Neutrophil (primary cell): ENCODE data around the gene B3GALT6.

ENCODE experiments used
- H3K27ac ChIP-seq: fragments of 200-600 bp; sonication (generic); 2 replicates; pipeline ENCODE4 v1.5.1; 2016; ENCODE audit warnings: mild to moderate bottlenecking, moderate library complexity
- H3K27me3 ChIP-seq: fragments of 200-600 bp; sonication (generic); 2 replicates; pipeline ENCODE4 v1.6.0; 2016; ENCODE audit warnings: mild to moderate bottlenecking
- H3K36me3 ChIP-seq: fragments of 200-600 bp; sonication (generic); 2 replicates; pipeline ENCODE4 v1.5.1; 2017
- H3K4me1 ChIP-seq, 2 experiments: fragments of 200-600 bp in 1 of 2; sonication (generic) in 1 of 2; 1 replicate in 1 of 2; 2 replicates in 1 of 2; pipeline versions ENCODE4 v1.5.1 to v1.6.1; 2013 to 2016; ENCODE audit warnings: low read depth in 1 of 2, low read length in 1 of 2, mild to moderate bottlenecking in 1 of 2, moderate library complexity in 1 of 2; ENCODE audit not compliant: control insufficient read depth in 1 of 2, insufficient read depth in 1 of 2
- H3K4me3 ChIP-seq, 2 experiments: fragments of 200-600 bp in 1 of 2; sonication (generic) in 1 of 2; 1 replicate in 1 of 2; 2 replicates in 1 of 2; pipeline ENCODE4 v1.5.1; 2013 to 2016; ENCODE audit warnings: low read depth in 1 of 2, low read length in 1 of 2, mild to moderate bottlenecking in 1 of 2, moderate library complexity in 1 of 2
- H3K9me3 ChIP-seq: fragments of 200-600 bp; sonication (generic); 2 replicates; pipeline ENCODE4 v1.5.1; 2016
- TF ChIP-seq, protein P1 (sequence below): fragments of 200-600 bp; sonication (generic); IDR thresholded peaks from 2 replicates; pipeline ENCODE4 v1.5.1; 2016; ENCODE audit warnings: antibody characterized with exemption

B3GALT6 gene

GRCh38 chr1:1226566-1227362, 5.3 kb upstream of the B3GALT6 start:
- no peak overlapping the region for H3K4me3 ChIP-seq
- no peaks in the 10 kb centered on the region for H3K27me3 ChIP-seq
- H3K27ac ChIP-seq, result no peak overlapping the region
- H3K9me3 ChIP-seq, result no peaks in the 10 kb centered on the region
- peaks cover 74% of the 10 kb centered on the region for H3K36me3 ChIP-seq
- H3K4me1 ChIP-seq, result peaks cover 16 to 19% of the 10 kb centered on the region in 2 experiments
- TF ChIP-seq, protein P1, sequence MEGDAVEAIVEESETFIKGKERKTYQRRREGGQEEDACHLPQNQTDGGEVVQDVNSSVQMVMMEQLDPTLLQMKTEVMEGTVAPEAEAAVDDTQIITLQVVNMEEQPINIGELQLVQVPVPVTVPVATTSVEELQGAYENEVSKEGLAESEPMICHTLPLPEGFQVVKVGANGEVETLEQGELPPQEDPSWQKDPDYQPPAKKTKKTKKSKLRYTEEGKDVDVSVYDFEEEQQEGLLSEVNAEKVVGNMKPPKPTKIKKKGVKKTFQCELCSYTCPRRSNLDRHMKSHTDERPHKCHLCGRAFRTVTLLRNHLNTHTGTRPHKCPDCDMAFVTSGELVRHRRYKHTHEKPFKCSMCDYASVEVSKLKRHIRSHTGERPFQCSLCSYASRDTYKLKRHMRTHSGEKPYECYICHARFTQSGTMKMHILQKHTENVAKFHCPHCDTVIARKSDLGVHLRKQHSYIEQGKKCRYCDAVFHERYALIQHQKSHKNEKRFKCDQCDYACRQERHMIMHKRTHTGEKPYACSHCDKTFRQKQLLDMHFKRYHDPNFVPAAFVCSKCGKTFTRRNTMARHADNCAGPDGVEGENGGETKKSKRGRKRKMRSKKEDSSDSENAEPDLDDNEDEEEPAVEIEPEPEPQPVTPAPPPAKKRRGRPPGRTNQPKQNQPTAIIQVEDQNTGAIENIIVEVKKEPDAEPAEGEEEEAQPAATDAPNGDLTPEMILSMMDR, result no peak

DNA sequence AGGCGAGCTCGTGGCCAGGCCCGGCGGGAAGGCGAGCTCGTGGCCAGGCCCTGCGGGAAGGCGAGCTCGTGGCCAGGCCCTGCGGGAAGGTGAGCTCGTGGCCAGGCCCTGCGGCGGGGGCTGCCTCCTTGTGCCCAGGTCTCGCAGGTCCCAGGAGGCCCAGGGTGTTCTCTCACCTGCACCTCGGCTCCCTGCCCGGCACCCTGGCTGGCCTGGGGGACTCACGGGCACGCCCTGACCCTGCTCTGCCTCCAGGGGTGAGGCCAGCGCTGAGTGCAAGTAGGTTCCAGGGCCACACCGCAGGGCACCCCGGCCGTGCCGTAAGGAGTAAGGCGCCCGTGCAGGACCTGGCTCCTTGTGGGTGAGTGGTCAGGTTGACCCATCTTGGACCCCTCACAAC, 4.7 kb upstream of the B3GALT6 start:
- H3K27me3 ChIP-seq, result no peaks in the 10 kb centered on the region
- peaks cover 68% of the 10 kb centered on the region for H3K36me3 ChIP-seq
- TF ChIP-seq, protein P1, result no peak
- peaks cover 16 to 20% of the 10 kb centered on the region in 2 experiments for H3K4me1 ChIP-seq
- no peak overlapping the region for H3K4me3 ChIP-seq
- no peak overlapping the region for H3K27ac ChIP-seq
- H3K9me3 ChIP-seq, result no peaks in the 10 kb centered on the region

DNA sequence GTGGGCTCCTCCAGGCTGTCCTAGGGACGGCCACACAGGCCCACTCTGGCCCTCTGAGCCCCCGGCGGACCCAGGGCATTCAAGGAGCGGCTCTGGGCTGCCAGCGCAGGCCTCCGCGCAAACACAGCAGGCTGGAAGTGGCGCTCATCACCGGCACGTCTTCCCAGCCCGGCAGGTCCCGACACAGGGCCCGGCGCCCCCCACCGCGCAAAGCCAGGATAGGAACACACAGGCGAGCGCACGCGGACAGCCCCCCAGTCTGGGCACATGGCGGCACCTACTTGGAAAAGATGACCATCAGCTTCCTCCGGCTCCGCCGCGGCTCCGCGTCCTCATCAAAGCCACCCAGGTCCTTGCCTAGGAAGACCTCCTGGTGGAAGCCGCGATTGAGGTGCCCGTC, 3.9 kb upstream of the B3GALT6 start:
- peaks cover 22 to 27% of the 10 kb centered on the region in 2 experiments for H3K4me1 ChIP-seq
- H3K27ac ChIP-seq, result no peak overlapping the region
- H3K36me3 ChIP-seq, result peaks cover 60% of the 10 kb centered on the region
- no peaks in the 10 kb centered on the region for H3K9me3 ChIP-seq
- no peak overlapping the region for H3K4me3 ChIP-seq
- TF ChIP-seq, protein P1, result no peak
- no peaks in the 10 kb centered on the region for H3K27me3 ChIP-seq

GRCh38 chr1:1228596-1229321, 3.3 kb upstream of the B3GALT6 start:
- no peak overlapping the region for H3K27ac ChIP-seq
- no peak overlapping the region for H3K4me3 ChIP-seq
- no peaks in the 10 kb centered on the region for H3K9me3 ChIP-seq
- TF ChIP-seq, protein P1, result no peak
- H3K27me3 ChIP-seq, result no peaks in the 10 kb centered on the region
- H3K36me3 ChIP-seq, result peaks cover 54% of the 10 kb centered on the region
- peaks cover 22 to 27% of the 10 kb centered on the region in 2 experiments for H3K4me1 ChIP-seq

DNA sequence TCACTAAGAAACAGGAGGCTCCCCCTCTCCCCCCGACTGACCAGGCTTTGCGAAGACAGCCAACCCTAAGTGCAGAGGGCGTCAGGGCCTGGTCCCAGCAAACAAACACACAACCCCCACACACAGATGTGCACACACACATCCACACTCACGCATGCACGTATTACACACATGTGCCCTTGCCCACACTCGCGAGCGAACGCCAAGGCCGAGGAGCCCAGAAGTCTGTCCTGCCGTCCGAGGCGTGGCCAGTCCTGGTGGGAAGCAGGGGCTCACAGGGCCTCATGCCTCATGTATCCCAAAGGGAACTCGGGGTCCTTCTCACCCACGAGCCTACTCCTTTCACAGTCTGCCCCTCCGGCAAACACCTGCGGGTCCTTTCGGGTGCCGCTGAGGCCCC, 2.3 kb upstream of the B3GALT6 start:
- no peak overlapping the region for H3K4me3 ChIP-seq
- H3K27ac ChIP-seq, result no peak overlapping the region
- H3K27me3 ChIP-seq, result no peaks in the 10 kb centered on the region
- peaks cover 22 to 27% of the 10 kb centered on the region in 2 experiments for H3K4me1 ChIP-seq
- H3K36me3 ChIP-seq, result peaks cover 44% of the 10 kb centered on the region
- no peaks in the 10 kb centered on the region for H3K9me3 ChIP-seq
- TF ChIP-seq, protein P1, result no peak
